ENCODE data around the gene ING2. TPM values are rescaled to one million over a fixed set of nuclear protein-coding genes. Genes with fewer than 3 reads are reported as not detected.

ING2 gene
- total and polyA plus RNA-seq, 4 donors, result 3.9 to 8.8 (median 5.1) TPM

GRCh38 chr4:183558873-183559272, 54.0 kb downstream of the ING2 start:
- Histone ChIP-seq H3K9ac (ENCODE audit: low read depth in 1 of 2, low read length in 2 of 2) (no peak overlapping the region), H3K9me3 (ENCODE audit: control insufficient read depth in 4 of 4, low read length in 3 of 4) (peaks cover 0 to 1% (median 0%) of the 10 kb centered on the region in 4 donors), H3K4me1 (ENCODE audit: control insufficient read depth in 4 of 4, insufficient read depth in 4 of 4, low read length in 3 of 4) (no peaks in the 10 kb centered on the region), H3K27me3 (ENCODE audit: control insufficient read depth in 4 of 4, insufficient read depth in 4 of 4, low read length in 3 of 4) (peaks cover 0 to 2% (median 0%) of the 10 kb centered on the region in 4 donors), H3K27ac (ENCODE audit: low read depth in 1 of 2, low read length in 2 of 2) (no peak overlapping the region), H3K36me3 (ENCODE audit: control insufficient read depth in 4 of 4, insufficient read depth in 3 of 4, low read depth in 1 of 4, low read length in 3 of 4) (no peaks in the 10 kb centered on the region), H3K4me3 (ENCODE audit: low read depth in 1 of 3, low read length in 3 of 3) (no peak overlapping the region)
- TF ChIP-seq FOXA2 (IDR thresholded peaks at IDR 0.05) (no peak), ATF3 (IDR thresholded peaks at IDR 0.05) (no peak), RAD21 (IDR thresholded peaks at IDR 0.05) (no peak), YY1 (IDR thresholded peaks at IDR 0.05) (no peak), EGR1 (IDR thresholded peaks at IDR 0.05; ENCODE audit: low read depth in 2 of 2) (no peak), SP1 (IDR thresholded peaks at IDR 0.05) (no peak)
- TF ChIP-seq, protein P1, sequence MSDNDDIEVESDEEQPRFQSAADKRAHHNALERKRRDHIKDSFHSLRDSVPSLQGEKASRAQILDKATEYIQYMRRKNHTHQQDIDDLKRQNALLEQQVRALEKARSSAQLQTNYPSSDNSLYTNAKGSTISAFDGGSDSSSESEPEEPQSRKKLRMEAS (IDR thresholded peaks at IDR 0.05), result no peak
- no peak for DNase-seq (ENCODE audit: low spot score)
- 61% methylated on average over 12 of the region's 12 CpGs for WGBS

GRCh38 chr4:183561905-183562304, 57.0 kb downstream of the ING2 start:
- TF ChIP-seq FOXA1 (IDR thresholded peaks at IDR 0.05) (no peak), HNF4A (conservative IDR thresholded peaks at IDR 0.05) (no peak), RXRA (IDR thresholded peaks at IDR 0.05) (no peak), NR2F2 (IDR thresholded peaks at IDR 0.05) (no peak)
- WGBS, result 88% methylated on average over 4 of the region's 4 CpGs

More at GRCh38 chr4:183561905-183562304, 57.0 kb downstream of the ING2 start:
- no peak overlapping the region for H3K4me3 ChIP-seq (ENCODE audit: low read depth in 1 of 3, low read length in 3 of 3)
- peaks cover 0 to under 1% (median 0%) of the 10 kb centered on the region in 4 donors for H3K9me3 ChIP-seq (ENCODE audit: control insufficient read depth in 4 of 4, low read length in 3 of 4)
- no peak for DNase-seq (ENCODE audit: low spot score)
- H3K27me3 ChIP-seq (ENCODE audit: control insufficient read depth in 4 of 4, insufficient read depth in 4 of 4, low read length in 3 of 4), result no peaks in the 10 kb centered on the region
- H3K36me3 ChIP-seq (ENCODE audit: control insufficient read depth in 4 of 4, insufficient read depth in 3 of 4, low read depth in 1 of 4, low read length in 3 of 4), result no peaks in the 10 kb centered on the region
- no peak overlapping the region for H3K27ac ChIP-seq (ENCODE audit: low read depth in 1 of 2, low read length in 2 of 2)
- no peaks in the 10 kb centered on the region for H3K4me1 ChIP-seq (ENCODE audit: control insufficient read depth in 4 of 4, insufficient read depth in 4 of 4, low read length in 3 of 4)
- H3K9ac ChIP-seq (ENCODE audit: low read depth in 1 of 2, low read length in 2 of 2), result no peak overlapping the region

Other genes starting within 250 kb of the ING2 start
- under 1 TPM in 1 of 2 donors, not detected in 1; 0.05 TPM for gene CLDN22, start 184.8 kb upstream of the ING2 start, total RNA-seq
- not detected for gene CLDN22, start 184.8 kb upstream of the ING2 start, polyA plus RNA-seq
- not detected for gene CLDN24, start 182.6 kb upstream of the ING2 start, total RNA-seq
- not detected for gene CLDN24, start 182.6 kb upstream of the ING2 start, polyA plus RNA-seq
- gene CDKN2AIP, start 60.4 kb upstream of the ING2 start, total RNA-seq, result 10 to 100 TPM; 14.2 to 15.1 TPM
- gene CDKN2AIP, start 60.4 kb upstream of the ING2 start, polyA plus RNA-seq, result 1 to 10 TPM; 7.2 to 7.7 TPM
- gene RWDD4, start 154.1 kb downstream of the ING2 start, total RNA-seq, result 1 to 10 TPM; 8.0 to 9.8 TPM
- 10 to 100 TPM in 1 of 2 donors, 1 to 10 TPM in 1; 6.5 to 17.9 TPM for gene RWDD4, start 154.1 kb downstream of the ING2 start, polyA plus RNA-seq
- gene TRAPPC11, start 154.2 kb downstream of the ING2 start, total RNA-seq, result 10 to 100 TPM; 19.7 to 27.9 TPM
- gene TRAPPC11, start 154.2 kb downstream of the ING2 start, polyA plus RNA-seq, result 10 to 100 TPM in 1 of 2 donors, 1 to 10 TPM in 1; 7.6 to 10.0 TPM

All from liver (tissue), 9 donors.